ENCODE data around the gene ZNF813. TPM values are rescaled to one million over a fixed set of nuclear protein-coding genes. Genes with fewer than 3 reads are reported as not detected.

The ZNF813 gene
- polyA plus RNA-seq, 3 donors = 0.32 to 1.9 (median 0.61) TPM

- H3K9me3 Mint-ChIP-seq = peaks cover 34 to 59% (median 55%) of the 10 kb centered on the region in 7 donors
- peaks cover 16 to 17% of the 10 kb centered on the region in 2 donors for H3K4me1 ChIP-seq (ENCODE audit: control insufficient read depth in 1 of 2, insufficient read depth in 2 of 2, low read length in 2 of 2)
- H3K27me3 Mint-ChIP-seq (ENCODE audit: low read depth in 3 of 3) = peaks cover 0 to 3% (median 1%) of the 10 kb centered on the region in 3 donors
- H3K9me3 ChIP-seq (replicated peaks in 1 of 2; ENCODE audit: control insufficient read depth in 1 of 2, insufficient read depth in 1 of 2, low read length in 2 of 2) = peaks cover 14 to 28% of the 10 kb centered on the region in 2 donors
- H3K36me3 ChIP-seq (replicated peaks in 1 of 2; ENCODE audit: control insufficient read depth in 1 of 2, insufficient read depth in 2 of 2, low read length in 2 of 2) = no peaks in the 10 kb centered on the region
- H3K36me3 Mint-ChIP-seq = peaks cover 8 to 23% of the 10 kb centered on the region in 2 donors
- peak overlapping the region; percentile 71 to 82 for H3K27ac ChIP-seq (ENCODE audit: low read depth in 1 of 2, low read length in 2 of 2)
- H4K20me1 ChIP-seq (ENCODE audit: insufficient read depth, low read length) = no peaks in the 10 kb centered on the region
- H3K4me2 ChIP-seq (replicated peaks; ENCODE audit: extremely low read depth, low read length, poor library complexity, severe bottlenecking) = peak overlapping the region; percentile 96
- H3K4me3 Mint-ChIP-seq = peak overlapping the region; percentile 92 to 96
- intact Hi-C loops (cut with micrococcal nuclease) = loop anchor here in 1 of 2 donors (5.0 kb wide), 2 partner anchors 53 to 323 kb away; partner anchors contain the start of gene ZNF813
- peak overlapping the region in 6 of 7 donors; percentile 83 to 93 (median 87) for H3K27ac Mint-ChIP-seq
- WGBS (ENCODE audit: insufficient coverage) = 82% methylated on average over 13 of the region's 13 CpGs
- TF ChIP-seq CTCF (IDR thresholded peaks at IDR 0.05) = no peak
- DNase-seq = no peak
- H2AFZ ChIP-seq (ENCODE audit: insufficient read depth, low read depth, low read length, poor library complexity, severe bottlenecking) = peak overlapping the region; percentile 96
- no peaks in the 10 kb centered on the region for H3K79me2 ChIP-seq (ENCODE audit: insufficient read depth, low read length)
- peak overlapping the region; percentile 63 to 91 (median 72) for H3K4me3 ChIP-seq (replicated peaks in 1 of 3; ENCODE audit: low read depth in 2 of 3, low read length in 3 of 3)
- H3K9ac ChIP-seq (ENCODE audit: insufficient read depth, low read length, poor library complexity, severe bottlenecking) = peak overlapping the region; percentile 47
- H3K4me1 Mint-ChIP-seq = peaks cover 16% of the 10 kb centered on the region
- no peaks in the 10 kb centered on the region for H3K27me3 ChIP-seq (ENCODE audit: control insufficient read depth in 2 of 2, insufficient read depth in 2 of 2, low read length in 2 of 2)
Measured at GRCh38 chr19:53520163-53520546, 52.6 kb downstream of the ZNF813 start.

- H3K27ac ChIP-seq (ENCODE audit: low read depth in 1 of 2, low read length in 2 of 2) = peak overlapping the region; percentile 71 to 82
- WGBS (ENCODE audit: insufficient coverage) = 1% methylated on average over 42 of the region's 46 CpGs
- peak overlapping the region; percentile 47 for H3K9ac ChIP-seq (ENCODE audit: insufficient read depth, low read length, poor library complexity, severe bottlenecking)
- H3K79me2 ChIP-seq (ENCODE audit: insufficient read depth, low read length) = no peaks in the 10 kb centered on the region
- intact Hi-C loops (cut with micrococcal nuclease) = loop anchor here in 1 of 2 donors (5.0 kb wide), 2 partner anchors 53 to 323 kb away; partner anchors contain the start of gene ZNF813
- TF ChIP-seq CTCF (IDR thresholded peaks at IDR 0.05) = no peak
- peak; percentile 91 to 92 (median 92) for DNase-seq
- Mint-ChIP-seq H3K27me3 (ENCODE audit: low read depth in 3 of 3) (peaks cover 0 to 3% (median 1%) of the 10 kb centered on the region in 3 donors), H3K36me3 (peaks cover 11 to 26% of the 10 kb centered on the region in 2 donors), H3K27ac (peak overlapping the region; percentile 83 to 93 (median 86)), H3K4me1 (peaks cover 16% of the 10 kb centered on the region), H3K9me3 (peaks cover 37 to 64% (median 59%) of the 10 kb centered on the region in 7 donors), H3K4me3 (peak overlapping the region; percentile 92 to 96)
- H3K36me3 ChIP-seq (replicated peaks in 1 of 2; ENCODE audit: control insufficient read depth in 1 of 2, insufficient read depth in 2 of 2, low read length in 2 of 2) = no peaks in the 10 kb centered on the region
- peak overlapping the region; percentile 63 to 91 (median 72) for H3K4me3 ChIP-seq (replicated peaks in 1 of 3; ENCODE audit: low read depth in 2 of 3, low read length in 3 of 3)
- H3K4me1 ChIP-seq (ENCODE audit: control insufficient read depth in 1 of 2, insufficient read depth in 2 of 2, low read length in 2 of 2) = peaks cover 16 to 17% of the 10 kb centered on the region in 2 donors
- peak overlapping the region; percentile 96 for H3K4me2 ChIP-seq (replicated peaks; ENCODE audit: extremely low read depth, low read length, poor library complexity, severe bottlenecking)
- H3K9me3 ChIP-seq (replicated peaks in 1 of 2; ENCODE audit: control insufficient read depth in 1 of 2, insufficient read depth in 1 of 2, low read length in 2 of 2) = peaks cover 20 to 28% of the 10 kb centered on the region in 2 donors
- no peaks in the 10 kb centered on the region for H4K20me1 ChIP-seq (ENCODE audit: insufficient read depth, low read length)
- H3K27me3 ChIP-seq (ENCODE audit: control insufficient read depth in 2 of 2, insufficient read depth in 2 of 2, low read length in 2 of 2) = no peaks in the 10 kb centered on the region
- H2AFZ ChIP-seq (ENCODE audit: insufficient read depth, low read depth, low read length, poor library complexity, severe bottlenecking) = peak overlapping the region; percentile 96
Measured at GRCh38 chr19:53520547-53521372, 53.2 kb downstream of the ZNF813 start.

All from CD14-positive monocyte (primary cell).